ENCODE data around the gene GNG4. TPM values are rescaled to one million over a fixed set of nuclear protein-coding genes. Genes with fewer than 3 reads are reported as not detected.
"Not testable (repeated sequence)": the region's sequence is repeated elsewhere in the genome, so short reads cannot be mapped to it uniquely, and the experiment has no call there.

Gene GNG4
- total RNA-seq, 2 donors from 2014 or later, result 13.5 to 14.2 TPM

DNA sequence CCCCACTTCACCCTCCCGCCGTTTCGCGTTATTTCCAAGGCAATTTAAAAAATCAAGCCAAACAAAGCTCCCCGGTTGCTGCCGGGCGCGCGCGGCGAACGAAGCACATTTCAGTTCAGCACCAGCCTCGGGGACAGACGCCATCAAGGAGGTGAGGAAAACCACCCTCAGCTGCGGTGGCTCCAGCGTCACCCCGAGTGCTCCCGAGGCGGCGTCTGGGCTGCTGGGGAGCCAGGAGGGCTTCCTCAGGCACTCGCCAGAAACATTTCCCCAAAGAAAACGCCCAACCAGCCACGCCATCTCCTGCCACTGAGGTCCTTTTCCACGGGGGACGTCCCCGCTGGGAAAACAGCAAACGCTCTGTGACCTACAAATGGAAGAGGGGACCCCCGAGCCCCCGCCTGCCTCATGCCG is 623 bp downstream of the GNG4 start:
- Histone ChIP-seq H3K36me3 (ENCODE audit: control insufficient read depth, insufficient read depth, low read length) (no peaks in the 10 kb centered on the region), H3K27ac (ENCODE audit: low read depth, low read length) (no peak overlapping the region), H3K4me1 (ENCODE audit: control insufficient read depth, insufficient read depth, low read length) (no peaks in the 10 kb centered on the region), H3K9me3 (ENCODE audit: control insufficient read depth, low read length) (no peaks in the 10 kb centered on the region), H3K27me3 (ENCODE audit: control insufficient read depth, insufficient read depth, low read length, poor library complexity, severe bottlenecking) (peaks cover 58% of the 10 kb centered on the region), H3K4me3 (ENCODE audit: low read length) (peak overlapping the region; percentile 70), H3K9ac (ENCODE audit: extremely low read depth, low read length, poor library complexity, severe bottlenecking) (no peak overlapping the region)
- WGBS, 2 experiments (ENCODE audit: insufficient coverage in 1 of 2, insufficient read length in 1 of 2), result 1% methylated on average over 17 to 30 of the region's 30 CpGs
- TF ChIP-seq, protein P1, sequence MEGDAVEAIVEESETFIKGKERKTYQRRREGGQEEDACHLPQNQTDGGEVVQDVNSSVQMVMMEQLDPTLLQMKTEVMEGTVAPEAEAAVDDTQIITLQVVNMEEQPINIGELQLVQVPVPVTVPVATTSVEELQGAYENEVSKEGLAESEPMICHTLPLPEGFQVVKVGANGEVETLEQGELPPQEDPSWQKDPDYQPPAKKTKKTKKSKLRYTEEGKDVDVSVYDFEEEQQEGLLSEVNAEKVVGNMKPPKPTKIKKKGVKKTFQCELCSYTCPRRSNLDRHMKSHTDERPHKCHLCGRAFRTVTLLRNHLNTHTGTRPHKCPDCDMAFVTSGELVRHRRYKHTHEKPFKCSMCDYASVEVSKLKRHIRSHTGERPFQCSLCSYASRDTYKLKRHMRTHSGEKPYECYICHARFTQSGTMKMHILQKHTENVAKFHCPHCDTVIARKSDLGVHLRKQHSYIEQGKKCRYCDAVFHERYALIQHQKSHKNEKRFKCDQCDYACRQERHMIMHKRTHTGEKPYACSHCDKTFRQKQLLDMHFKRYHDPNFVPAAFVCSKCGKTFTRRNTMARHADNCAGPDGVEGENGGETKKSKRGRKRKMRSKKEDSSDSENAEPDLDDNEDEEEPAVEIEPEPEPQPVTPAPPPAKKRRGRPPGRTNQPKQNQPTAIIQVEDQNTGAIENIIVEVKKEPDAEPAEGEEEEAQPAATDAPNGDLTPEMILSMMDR (conservative IDR thresholded peaks at IDR 0.05), result no peak
- Mint-ChIP-seq H3K9me3 (no peaks in the 10 kb centered on the region), H3K4me3 (peak overlapping the region; percentile 60), H3K4me1 (peaks cover 26% of the 10 kb centered on the region), H3K27me3 (ENCODE audit: insufficient read depth) (peaks cover 51% of the 10 kb centered on the region), H3K27ac (peak overlapping the region; percentile 28), H3K36me3 (ENCODE audit: low read depth) (no peaks in the 10 kb centered on the region)
- peak; percentile 91 for DNase-seq

GRCh38 chr1:235648407-235648907 is 1.1 kb downstream of the GNG4 start:
- peaks cover 58% of the 10 kb centered on the region for H3K27me3 ChIP-seq (ENCODE audit: control insufficient read depth, insufficient read depth, low read length, poor library complexity, severe bottlenecking)
- Mint-ChIP-seq H3K36me3 (ENCODE audit: low read depth) (no peaks in the 10 kb centered on the region), H3K27ac (no peak overlapping the region), H3K27me3 (ENCODE audit: insufficient read depth) (peaks cover 49% of the 10 kb centered on the region), H3K4me1 (peaks cover 29% of the 10 kb centered on the region), H3K9me3 (no peaks in the 10 kb centered on the region), H3K4me3 (peak overlapping the region; percentile 60)
- 5 to 8% methylated on average over 20 to 31 of the region's 31 CpGs for WGBS, 2 experiments (ENCODE audit: insufficient coverage in 1 of 2, insufficient read length in 1 of 2)
- peak overlapping the region; percentile 70 for H3K4me3 ChIP-seq (ENCODE audit: low read length)
- peaks cover 2% of the 10 kb centered on the region for H3K4me1 ChIP-seq (ENCODE audit: control insufficient read depth, insufficient read depth, low read length)
- no peaks in the 10 kb centered on the region for H3K9me3 ChIP-seq (ENCODE audit: control insufficient read depth, low read length)
- no peaks in the 10 kb centered on the region for H3K36me3 ChIP-seq (ENCODE audit: control insufficient read depth, insufficient read depth, low read length)
- TF ChIP-seq, protein P1 (conservative IDR thresholded peaks at IDR 0.05), result no peak
- no peak overlapping the region for H3K27ac ChIP-seq (ENCODE audit: low read depth, low read length)
- H3K9ac ChIP-seq (ENCODE audit: extremely low read depth, low read length, poor library complexity, severe bottlenecking), result no peak overlapping the region
- peak; percentile 73 for DNase-seq

DNA sequence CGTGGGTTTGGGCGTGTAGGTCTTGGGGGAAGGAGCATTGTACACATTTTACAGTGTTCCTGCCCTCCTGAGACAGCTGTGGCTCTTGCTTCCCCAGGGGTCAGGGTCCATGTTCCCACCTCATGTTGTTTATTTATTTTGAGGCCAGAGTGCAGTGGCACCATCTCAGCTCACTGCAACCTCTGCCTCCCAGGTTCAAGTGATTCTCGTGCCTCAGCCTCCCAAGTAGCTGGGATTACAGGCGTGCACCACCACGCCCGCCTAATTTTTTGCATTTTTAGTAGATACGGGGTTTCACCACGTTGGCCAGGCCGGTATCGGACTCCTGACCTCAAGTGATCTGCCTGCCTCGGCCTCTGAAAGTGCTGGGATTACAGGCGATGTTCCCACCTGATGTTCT is 2.0 kb downstream of the GNG4 start:
- peaks cover 39% of the 10 kb centered on the region for H3K4me1 Mint-ChIP-seq
- not testable (repeated sequence) for DNase-seq; H3K36me3 ChIP-seq (ENCODE audit: control insufficient read depth, insufficient read depth, low read length); H3K27ac Mint-ChIP-seq; H3K4me3 ChIP-seq (ENCODE audit: low read length); H3K9ac ChIP-seq (ENCODE audit: extremely low read depth, low read length, poor library complexity, severe bottlenecking); H3K4me3 Mint-ChIP-seq; H3K9me3 ChIP-seq (ENCODE audit: control insufficient read depth, low read length); H3K36me3 Mint-ChIP-seq (ENCODE audit: low read depth); H3K27ac ChIP-seq (ENCODE audit: low read depth, low read length); H3K4me1 ChIP-seq (ENCODE audit: control insufficient read depth, insufficient read depth, low read length); H3K9me3 Mint-ChIP-seq
- 88 to 93% methylated on average over 11 to 12 of the region's 12 CpGs for WGBS, 2 experiments (ENCODE audit: insufficient coverage in 1 of 2, insufficient read length in 1 of 2)
- H3K27me3 Mint-ChIP-seq (ENCODE audit: insufficient read depth), result peaks cover 41% of the 10 kb centered on the region
- H3K27me3 ChIP-seq (ENCODE audit: control insufficient read depth, insufficient read depth, low read length, poor library complexity, severe bottlenecking), result peaks cover 58% of the 10 kb centered on the region

DNA sequence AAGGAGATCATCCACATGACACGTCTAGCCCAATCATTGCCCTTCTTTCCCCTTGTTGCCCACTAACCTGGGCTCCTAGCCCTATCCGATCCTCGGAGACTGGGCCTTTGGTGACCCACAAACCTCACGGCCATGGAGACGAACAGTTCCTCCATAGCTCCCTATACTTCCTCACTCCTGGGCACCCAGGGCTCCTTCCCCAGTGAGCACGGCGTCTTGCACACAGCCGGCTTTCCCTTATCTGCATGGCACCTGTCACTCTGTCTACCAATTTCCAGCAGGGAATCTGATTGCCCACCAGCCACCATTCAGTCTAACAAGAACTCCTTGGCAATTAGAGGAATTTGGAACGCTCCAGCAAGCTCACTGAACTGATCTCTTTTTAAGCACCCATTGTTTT is 3.1 kb downstream of the GNG4 start:
- H3K4me3 ChIP-seq (ENCODE audit: low read length), result no peak overlapping the region
- Mint-ChIP-seq H3K4me1 (peaks cover 46% of the 10 kb centered on the region), H3K9me3 (no peaks in the 10 kb centered on the region), H3K27me3 (ENCODE audit: insufficient read depth) (peaks cover 37% of the 10 kb centered on the region), H3K36me3 (ENCODE audit: low read depth) (no peaks in the 10 kb centered on the region), H3K27ac (no peak overlapping the region), H3K4me3 (no peak overlapping the region)
- no peak overlapping the region for H3K9ac ChIP-seq (ENCODE audit: extremely low read depth, low read length, poor library complexity, severe bottlenecking)
- H3K27ac ChIP-seq (ENCODE audit: low read depth, low read length), result no peak overlapping the region
- H3K27me3 ChIP-seq (ENCODE audit: control insufficient read depth, insufficient read depth, low read length, poor library complexity, severe bottlenecking), result peaks cover 53% of the 10 kb centered on the region
- no peak for DNase-seq
- peaks cover 6% of the 10 kb centered on the region for H3K4me1 ChIP-seq (ENCODE audit: control insufficient read depth, insufficient read depth, low read length)
- no peaks in the 10 kb centered on the region for H3K36me3 ChIP-seq (ENCODE audit: control insufficient read depth, insufficient read depth, low read length)
- H3K9me3 ChIP-seq (ENCODE audit: control insufficient read depth, low read length), result no peaks in the 10 kb centered on the region
- 90 to 92% methylated on average over 5 to 9 of the region's 9 CpGs for WGBS, 2 experiments (ENCODE audit: insufficient coverage in 1 of 2, insufficient read length in 1 of 2)
- TF ChIP-seq, protein P1 (conservative IDR thresholded peaks at IDR 0.05), result no peak
